ENCODE results near the gene SLC7A6. TPM values are rescaled to one million over a fixed set of nuclear protein-coding genes. Genes with fewer than 3 reads are reported as not detected.
A peak's percentile ranks its signal among the peaks of the same experiment; 100 is the strongest.

SLC7A6 gene
- polyA plus RNA-seq, 3 donors, result 4.3 to 47.7 (median 5.5) TPM

- no peaks in the 10 kb centered on the region for H3K9me3 ChIP-seq (replicated peaks in 1 of 2; ENCODE audit: control insufficient read depth in 1 of 2, insufficient read depth in 1 of 2, low read length in 2 of 2)
- Mint-ChIP-seq H3K9me3 (no peaks in the 10 kb centered on the region), H3K36me3 (peaks cover 22 to 47% of the 10 kb centered on the region in 2 donors), H3K27me3 (ENCODE audit: low read depth in 3 of 3) (peaks cover 0 to 1% (median 0%) of the 10 kb centered on the region in 3 donors), H3K4me3 (no peak overlapping the region), H3K27ac (peak overlapping the region in 1 of 7 donors; percentile 40), H3K4me1 (peaks cover 30% of the 10 kb centered on the region)
- H3K79me2 ChIP-seq (ENCODE audit: insufficient read depth, low read length), result peaks cover 83% of the 10 kb centered on the region
- H3K36me3 ChIP-seq (replicated peaks in 1 of 2; ENCODE audit: control insufficient read depth in 1 of 2, insufficient read depth in 2 of 2, low read length in 2 of 2), result peaks cover 2 to 44% of the 10 kb centered on the region in 2 donors
- no peak overlapping the region for H3K4me2 ChIP-seq (replicated peaks; ENCODE audit: extremely low read depth, low read length, poor library complexity, severe bottlenecking)
- no peak overlapping the region for H3K27ac ChIP-seq (ENCODE audit: low read depth in 1 of 2, low read length in 2 of 2)
- peaks cover 47% of the 10 kb centered on the region for H4K20me1 ChIP-seq (ENCODE audit: insufficient read depth, low read length)
- no peak for DNase-seq
- no peaks in the 10 kb centered on the region for H3K27me3 ChIP-seq (ENCODE audit: control insufficient read depth in 2 of 2, insufficient read depth in 2 of 2, low read length in 2 of 2)
- H3K4me1 ChIP-seq (ENCODE audit: control insufficient read depth in 1 of 2, insufficient read depth in 2 of 2, low read length in 2 of 2), result peaks cover 24 to 28% of the 10 kb centered on the region in 2 donors
- no peak for TF ChIP-seq CTCF (IDR thresholded peaks at IDR 0.05)
- no peak overlapping the region for H2AFZ ChIP-seq (ENCODE audit: insufficient read depth, low read depth, low read length, poor library complexity, severe bottlenecking)
- no peak overlapping the region for H3K4me3 ChIP-seq (replicated peaks in 1 of 3; ENCODE audit: low read depth in 2 of 3, low read length in 3 of 3)
- whole genome bisulfite sequencing (ENCODE audit: insufficient coverage), result 88% methylated on average over 2 of the region's 6 CpGs
- no peak overlapping the region for H3K9ac ChIP-seq (ENCODE audit: insufficient read depth, low read length, poor library complexity, severe bottlenecking)
- intact Hi-C loops (cut with micrococcal nuclease), result no loop called here
Observed at GRCh38 chr16:68267612-68268405, 3.5 kb downstream of the SLC7A6 start.

- no peak overlapping the region for H3K9ac ChIP-seq (ENCODE audit: insufficient read depth, low read length, poor library complexity, severe bottlenecking)
- H3K9me3 Mint-ChIP-seq, result no peaks in the 10 kb centered on the region
- no peak overlapping the region for H2AFZ ChIP-seq (ENCODE audit: insufficient read depth, low read depth, low read length, poor library complexity, severe bottlenecking)
- H3K27ac ChIP-seq (ENCODE audit: low read depth in 1 of 2, low read length in 2 of 2), result no peak overlapping the region
- H3K27me3 ChIP-seq (ENCODE audit: control insufficient read depth in 2 of 2, insufficient read depth in 2 of 2, low read length in 2 of 2), result no peaks in the 10 kb centered on the region
- 100% methylated on average over 2 of the region's 4 CpGs for WGBS (ENCODE audit: insufficient coverage)
- no peak overlapping the region for H3K4me2 ChIP-seq (replicated peaks; ENCODE audit: extremely low read depth, low read length, poor library complexity, severe bottlenecking)
- no peak overlapping the region for H3K4me3 Mint-ChIP-seq
- no peaks in the 10 kb centered on the region for H3K27me3 Mint-ChIP-seq (ENCODE audit: low read depth in 3 of 3)
- peaks cover 14 to 16% of the 10 kb centered on the region in 2 donors for H3K4me1 ChIP-seq (ENCODE audit: control insufficient read depth in 1 of 2, insufficient read depth in 2 of 2, low read length in 2 of 2)
- H3K27ac Mint-ChIP-seq, result peak overlapping the region in 1 of 7 donors; percentile 41
- DNase-seq, result no peak
- intact Hi-C loops (cut with micrococcal nuclease), result no loop called here
- no peak for TF ChIP-seq CTCF (IDR thresholded peaks at IDR 0.05)
- H3K9me3 ChIP-seq (replicated peaks in 1 of 2; ENCODE audit: control insufficient read depth in 1 of 2, insufficient read depth in 1 of 2, low read length in 2 of 2), result no peaks in the 10 kb centered on the region
- peaks cover 40 to 64% of the 10 kb centered on the region in 2 donors for H3K36me3 Mint-ChIP-seq
- peaks cover 12 to 63% of the 10 kb centered on the region in 2 donors for H3K36me3 ChIP-seq (replicated peaks in 1 of 2; ENCODE audit: control insufficient read depth in 1 of 2, insufficient read depth in 2 of 2, low read length in 2 of 2)
- H4K20me1 ChIP-seq (ENCODE audit: insufficient read depth, low read length), result peaks cover 60% of the 10 kb centered on the region
- peaks cover 19% of the 10 kb centered on the region for H3K4me1 Mint-ChIP-seq
- no peak overlapping the region for H3K4me3 ChIP-seq (replicated peaks in 1 of 3; ENCODE audit: low read depth in 2 of 3, low read length in 3 of 3)
- peaks cover 77% of the 10 kb centered on the region for H3K79me2 ChIP-seq (ENCODE audit: insufficient read depth, low read length)
Observed at GRCh38 chr16:68269793-68270192, 5.5 kb downstream of the SLC7A6 start.
